Panc1 (cell line): ENCODE measurements around the gene ANKRD13D. TPM values are rescaled to one million over a fixed set of nuclear protein-coding genes. Genes with fewer than 3 reads are reported as not detected.

Experiments used
- ATAC-seq: fragments of 200-7000 bp; cut with Tn5 transposase; 2 replicates; pipeline ENCODE4 v1.9.1; 2020; ENCODE audit warnings: mild to moderate bottlenecking, moderate library complexity
- BruUV-seq: library from RNA; stranded (reverse); fragments of 400-500 nt; replicated peaks from 2 replicates; lab custom pipeline; 2021; lab: Mats Ljungman, UMichigan
- CTCF ChIA-PET: fragments of 300-600 bp; sonication (Branson Sonifier 250); formaldehyde crosslinking; loops from one replicate; lab custom pipeline; 2022; ENCODE audit warnings: antibody characterized with exemption; lab: Charles Lee
- POLR2A ChIA-PET: fragments of 300-600 bp; sonication (Branson Sonifier 250); formaldehyde crosslinking; loops from one replicate; lab custom pipeline; 2022; ENCODE audit warnings: antibody characterized with exemption; lab: Charles Lee
- DNase-seq: peaks from one replicate; pipeline ENCODE4 v3.0.0-alpha.2; 2010; ENCODE audit warnings: low read depth, low spot score
- H3K27ac ChIP-seq: 2 replicates; pipeline ENCODE4 v1.5.1; 2011; ENCODE audit warnings: mild to moderate bottlenecking, low read length, inconsistent platforms
- H3K27me3 ChIP-seq: fragments of 200-500 bp; sonication (Bioruptor generic); 2 replicates; pipeline ENCODE4 v1.6.0; 2014; ENCODE audit warnings: low read length, inconsistent platforms; ENCODE audit not compliant: control insufficient read depth, insufficient read depth
- H3K36me3 ChIP-seq: fragments of 200-500 bp; sonication (Bioruptor generic); 2 replicates; pipeline ENCODE4 v1.5.1; 2014; ENCODE audit warnings: inconsistent platforms, mild to moderate bottlenecking, low read length, moderate library complexity; ENCODE audit not compliant: control insufficient read depth, insufficient read depth
- H3K4me1 ChIP-seq: 2 replicates; pipeline ENCODE4 v1.5.1; 2011; ENCODE audit warnings: inconsistent platforms, mild to moderate bottlenecking, low read length, moderate library complexity; ENCODE audit not compliant: control insufficient read depth, insufficient read depth
- H3K4me3 ChIP-seq, 2 experiments: 2 replicates each; pipeline ENCODE4 v1.5.1; 2011 to 2012; ENCODE audit warnings: low read depth in 2 of 2, low read length in 2 of 2, mild to moderate bottlenecking in 2 of 2, inconsistent platforms in 1 of 2, moderate library complexity in 1 of 2
- H3K9me3 ChIP-seq: fragments of 200-500 bp; sonication (Bioruptor generic); 2 replicates; pipeline ENCODE4 v1.5.1; 2014; ENCODE audit warnings: low read depth, mild to moderate bottlenecking, inconsistent platforms, low read length, moderate library complexity; ENCODE audit not compliant: control insufficient read depth, insufficient read depth
- POLR2AphosphoS5 ChIP-seq: IDR thresholded peaks from 2 replicates; pipeline ENCODE4 v1.6.1; 2012; ENCODE audit warnings: mild to moderate bottlenecking, low read depth, low read length, moderate library complexity
- SIN3A ChIP-seq: IDR thresholded peaks from 2 replicates; pipeline ENCODE4 v1.6.1; 2012; ENCODE audit warnings: low read depth, mild to moderate bottlenecking, low read length, moderate library complexity, borderline replicate concordance; ENCODE audit not compliant: insufficient read depth
- TCF7L2 ChIP-seq: IDR thresholded peaks from 2 replicates; pipeline ENCODE4 v1.6.1; 2011; ENCODE audit warnings: mild to moderate bottlenecking, low read depth, low read length, inconsistent platforms
- in situ Hi-C: cut with HindIII; loops from 2 replicates; pipeline ENCODE4 v1.10.0; 2016; ENCODE audit warnings: low sequenced_read_pairs, low pct_unique_long_range_greater_than_20kb
- intact Hi-C: fragments of 100-400 bp; cut with micrococcal nuclease; formaldehyde crosslinking; loops from one replicate; pipeline ENCODE4 v1.10.0; 2022; ENCODE audit not compliant: unreplicated experiment
- total RNA-seq: library from RNA; stranded (reverse); gene quantifications from one replicate; pipeline ENCODE4 v1.2.1, GENCODE V29; 2021; ENCODE audit not compliant: unreplicated experiment
- TF ChIP-seq, protein P1 (sequence below), 2 experiments: IDR thresholded peaks; 2 replicates each; pipeline ENCODE4 v1.6.1; 2011 to 2012; ENCODE audit warnings: low read depth in 2 of 2, control low read depth in 1 of 2, low read length in 1 of 2, mild to moderate bottlenecking in 1 of 2, moderate library complexity in 1 of 2; ENCODE audit not compliant: insufficient read depth in 1 of 2

Gene ANKRD13D
- total RNA-seq, 1 experiment from 2014 or later: 76.5 TPM

DNA sequence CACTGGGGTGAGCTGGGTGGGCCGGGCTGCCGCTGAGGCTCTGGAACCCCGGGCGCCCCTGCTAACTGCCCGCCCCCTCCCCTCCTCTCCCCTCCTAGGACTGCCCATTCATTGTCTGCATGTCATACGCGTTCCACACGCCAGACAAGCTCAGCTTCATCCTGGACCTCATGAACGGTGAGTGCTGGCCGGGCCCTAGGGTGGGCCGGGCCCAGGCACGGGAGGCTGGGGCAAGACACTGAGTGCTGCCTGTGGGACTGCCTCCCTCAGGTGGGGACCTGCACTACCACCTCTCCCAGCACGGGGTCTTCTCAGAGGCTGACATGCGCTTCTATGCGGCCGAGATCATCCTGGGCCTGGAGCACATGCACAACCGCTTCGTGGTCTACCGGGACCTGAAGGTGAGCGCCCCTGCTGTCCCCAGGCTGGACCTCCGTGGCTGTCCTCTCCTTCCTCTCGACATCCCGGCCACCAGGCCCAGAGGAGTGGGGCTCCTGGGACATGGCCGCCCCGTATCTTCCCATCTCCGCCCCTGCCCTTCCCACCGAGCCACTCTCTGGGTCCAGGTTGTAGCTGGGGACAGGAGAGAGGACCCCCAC, 7.5 kb upstream of the ANKRD13D start:
- no peak for DNase-seq
- CTCF ChIA-PET: interaction anchor here (0.6 kb wide), 1 partner anchor 132 kb away, joined by 7 read pairs; no protein-coding TSS in a partner anchor
- TF ChIP-seq SIN3A (no peak), POLR2AphosphoS5 (no peak)
- TF ChIP-seq, protein P1, sequence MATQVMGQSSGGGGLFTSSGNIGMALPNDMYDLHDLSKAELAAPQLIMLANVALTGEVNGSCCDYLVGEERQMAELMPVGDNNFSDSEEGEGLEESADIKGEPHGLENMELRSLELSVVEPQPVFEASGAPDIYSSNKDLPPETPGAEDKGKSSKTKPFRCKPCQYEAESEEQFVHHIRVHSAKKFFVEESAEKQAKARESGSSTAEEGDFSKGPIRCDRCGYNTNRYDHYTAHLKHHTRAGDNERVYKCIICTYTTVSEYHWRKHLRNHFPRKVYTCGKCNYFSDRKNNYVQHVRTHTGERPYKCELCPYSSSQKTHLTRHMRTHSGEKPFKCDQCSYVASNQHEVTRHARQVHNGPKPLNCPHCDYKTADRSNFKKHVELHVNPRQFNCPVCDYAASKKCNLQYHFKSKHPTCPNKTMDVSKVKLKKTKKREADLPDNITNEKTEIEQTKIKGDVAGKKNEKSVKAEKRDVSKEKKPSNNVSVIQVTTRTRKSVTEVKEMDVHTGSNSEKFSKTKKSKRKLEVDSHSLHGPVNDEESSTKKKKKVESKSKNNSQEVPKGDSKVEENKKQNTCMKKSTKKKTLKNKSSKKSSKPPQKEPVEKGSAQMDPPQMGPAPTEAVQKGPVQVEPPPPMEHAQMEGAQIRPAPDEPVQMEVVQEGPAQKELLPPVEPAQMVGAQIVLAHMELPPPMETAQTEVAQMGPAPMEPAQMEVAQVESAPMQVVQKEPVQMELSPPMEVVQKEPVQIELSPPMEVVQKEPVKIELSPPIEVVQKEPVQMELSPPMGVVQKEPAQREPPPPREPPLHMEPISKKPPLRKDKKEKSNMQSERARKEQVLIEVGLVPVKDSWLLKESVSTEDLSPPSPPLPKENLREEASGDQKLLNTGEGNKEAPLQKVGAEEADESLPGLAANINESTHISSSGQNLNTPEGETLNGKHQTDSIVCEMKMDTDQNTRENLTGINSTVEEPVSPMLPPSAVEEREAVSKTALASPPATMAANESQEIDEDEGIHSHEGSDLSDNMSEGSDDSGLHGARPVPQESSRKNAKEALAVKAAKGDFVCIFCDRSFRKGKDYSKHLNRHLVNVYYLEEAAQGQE (IDR thresholded peaks at IDR 0.05; ENCODE audit: insufficient read depth in 1 of 2, low read depth in 2 of 2, low read length in 1 of 2): no peak
- POLR2A ChIA-PET: no interaction called here
- H3K4me3 ChIP-seq: no peak overlapping the region
- in situ Hi-C loops (no loop called here), intact Hi-C loops (no loop called here)
- H3K27ac ChIP-seq: no peak overlapping the region
- peaks cover 7% of the 10 kb centered on the region; the same call in 1 of the 2 replicates for H3K36me3 ChIP-seq
- ATAC-seq: no peak
- peaks cover 8% of the 10 kb centered on the region for H3K4me1 ChIP-seq
- H3K9me3 ChIP-seq: no peaks in the 10 kb centered on the region
- no TSS peak for BruUV-seq
- H3K27me3 ChIP-seq: no peaks in the 10 kb centered on the region

DNA sequence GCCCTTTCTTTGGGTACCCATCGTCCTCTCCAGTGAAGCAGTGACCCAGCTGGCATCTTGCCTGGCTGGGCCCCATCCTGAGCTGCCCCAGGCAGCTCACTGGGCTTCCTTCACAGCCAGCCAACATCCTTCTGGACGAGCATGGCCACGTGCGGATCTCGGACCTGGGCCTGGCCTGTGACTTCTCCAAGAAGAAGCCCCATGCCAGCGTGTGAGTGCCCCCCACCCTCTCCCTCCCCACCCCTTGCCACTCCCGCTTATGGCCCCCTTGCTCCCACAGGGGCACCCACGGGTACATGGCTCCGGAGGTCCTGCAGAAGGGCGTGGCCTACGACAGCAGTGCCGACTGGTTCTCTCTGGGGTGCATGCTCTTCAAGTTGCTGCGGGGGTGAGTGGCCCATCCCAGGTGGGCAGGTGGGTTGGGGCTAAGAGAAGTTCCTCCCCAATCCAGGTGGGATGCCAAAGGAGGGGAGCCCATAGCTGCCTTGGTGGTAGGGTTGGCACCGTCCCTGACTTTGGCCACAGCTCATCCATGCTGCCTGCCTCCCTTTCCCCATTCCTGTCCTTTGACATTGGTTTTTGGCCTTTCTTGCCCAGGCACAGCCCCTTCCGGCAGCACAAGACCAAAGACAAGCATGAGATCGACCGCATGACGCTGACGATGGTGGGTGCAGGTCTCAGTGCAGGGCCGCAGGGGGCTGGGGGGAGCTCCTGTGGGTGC, 6.8 kb upstream of the ANKRD13D start:
- in situ Hi-C loops: no loop called here
- ATAC-seq: no peak
- no peak for DNase-seq
- Histone ChIP-seq H3K36me3 (peaks cover 7% of the 10 kb centered on the region; the same call in 1 of the 2 replicates), H3K4me1 (peaks cover 1% of the 10 kb centered on the region; the same call in 1 of the 2 replicates), H3K4me3 (no peak overlapping the region), H3K27me3 (no peaks in the 10 kb centered on the region), H3K9me3 (no peaks in the 10 kb centered on the region), H3K27ac (no peak overlapping the region)
- POLR2A ChIA-PET: no interaction called here
- no TSS peak for BruUV-seq
- CTCF ChIA-PET: interaction anchor here (0.6 kb wide), 1 partner anchor 131 kb away, joined by 7 read pairs; no protein-coding TSS in a partner anchor
- no peak for TF ChIP-seq TCF7L2
- TF ChIP-seq, protein P1 (IDR thresholded peaks at IDR 0.05; ENCODE audit: insufficient read depth in 1 of 2, low read depth in 2 of 2, low read length in 1 of 2): no peak
- intact Hi-C loops: no loop called here
